Smooth muscle cell (in vitro differentiated cells): ENCODE measurements around the gene RBMXL3. TPM values are rescaled to one million over a fixed set of nuclear protein-coding genes. Genes with fewer than 3 reads are reported as not detected.
"Not testable (repeated sequence)": the region's sequence is repeated elsewhere in the genome, so short reads cannot be mapped to it uniquely, and the experiment has no call there.

ENCODE experiments used
- DNase-seq: peaks from one replicate; lab custom pipeline; 2025; ENCODE audit not compliant: unreplicated experiment; lab: John Stamatoyannopoulos, UW
- H2AFZ ChIP-seq: fragments of 200-600 bp; sonication (generic); 2 replicates; pipeline ENCODE4 v1.6.0; 2016; ENCODE audit warnings: antibody characterized with exemption, low read depth, mild to moderate bottlenecking
- H3F3A ChIP-seq: fragments of 200-600 bp; sonication (generic); 2 replicates; pipeline ENCODE4 v1.6.0; 2017; ENCODE audit warnings: antibody characterized with exemption, low read depth
- H3K27ac ChIP-seq: fragments of 200-600 bp; sonication (generic); 2 replicates; pipeline ENCODE4 v1.5.1; 2016; ENCODE audit warnings: low read depth, mild to moderate bottlenecking
- H3K27me3 ChIP-seq: fragments of 200-600 bp; sonication (generic); 2 replicates; pipeline ENCODE4 v1.6.1; 2016; ENCODE audit warnings: low read depth, mild to moderate bottlenecking
- H3K36me3 ChIP-seq: fragments of 200-600 bp; sonication (generic); 2 replicates; pipeline ENCODE4 v1.5.1; 2016; ENCODE audit warnings: low read depth
- H3K4me1 ChIP-seq: fragments of 200-600 bp; sonication (generic); 2 replicates; pipeline ENCODE4 v1.5.1; 2016; ENCODE audit warnings: low read depth
- H3K4me2 ChIP-seq: fragments of 200-600 bp; sonication (generic); 2 replicates; pipeline ENCODE4 v1.6.0; 2016; ENCODE audit warnings: mild to moderate bottlenecking
- H3K4me3 ChIP-seq: fragments of 200-600 bp; sonication (generic); 2 replicates; pipeline ENCODE4 v1.5.1; 2016; ENCODE audit warnings: mild to moderate bottlenecking
- H3K79me2 ChIP-seq: fragments of 200-600 bp; sonication (generic); 2 replicates; pipeline ENCODE4 v1.6.0; 2016; ENCODE audit warnings: low read depth, mild to moderate bottlenecking
- H3K9ac ChIP-seq: fragments of 200-600 bp; sonication (generic); 2 replicates; pipeline ENCODE4 v1.6.0; 2016; ENCODE audit warnings: low read depth
- H3K9me3 ChIP-seq: fragments of 200-600 bp; sonication (generic); replicated peaks from 2 replicates; pipeline ENCODE4 v1.5.1; 2016; ENCODE audit warnings: low read depth
- H4K20me1 ChIP-seq: fragments of 200-600 bp; sonication (generic); 2 replicates; pipeline ENCODE4 v1.6.0; 2016; ENCODE audit warnings: low read depth
- CTCF ChIP-seq: fragments of 200-600 bp; sonication (generic); IDR thresholded peaks from 2 replicates; pipeline ENCODE4 v1.5.1; 2017; ENCODE audit warnings: borderline replicate concordance, mild to moderate bottlenecking, antibody characterized with exemption; ENCODE audit not compliant: insufficient read depth, poor library complexity, severe bottlenecking
- WGBS: methylation state at CpG from one replicate; pipeline ENCODE4 v1.1.7; 2016; ENCODE audit warnings: low lambda C conversion rate; 5-methylcytosine and 5-hydroxymethylcytosine counted together
- polyA plus RNA-seq: library from polyadenylated mRNA; unstranded; fragments of >200 nt; fragmentation: Nextera tagmentation; extraction: Ambion mirVana; gene quantifications from 2 replicates; pipeline ENCODE4 v1.2.1, GENCODE V29; 2016
- total RNA-seq: library from RNA; depleted of rRNA; stranded (reverse); fragments of >200 nt; gene quantifications from 2 replicates; pipeline ENCODE4 v1.2.3, GENCODE V29; 2014

Gene RBMXL3
- total and polyA plus RNA-seq, 2 experiments from 2014 or later: not detected

GRCh38 chrX:115214605-115215004 lies 25.4 kb downstream of the RBMXL3 start:
- WGBS: 57% methylated on average over 3 of the region's 3 CpGs
- H2AFZ ChIP-seq: no peak overlapping the region
- H3K79me2 ChIP-seq: peaks cover 11% of the 10 kb centered on the region
- no peak overlapping the region for H3K4me2 ChIP-seq
- no peaks in the 10 kb centered on the region for H3K36me3 ChIP-seq
- H3K9me3 ChIP-seq: no peaks in the 10 kb centered on the region
- no peak overlapping the region for H3K4me3 ChIP-seq
- no peak overlapping the region for H3K27ac ChIP-seq
- no peak for TF ChIP-seq CTCF
- H3F3A ChIP-seq: no peaks in the 10 kb centered on the region
- no peaks in the 10 kb centered on the region for H3K27me3 ChIP-seq
- no peak for DNase-seq
- no peak overlapping the region for H3K9ac ChIP-seq
- peaks cover 17% of the 10 kb centered on the region for H4K20me1 ChIP-seq
- no peaks in the 10 kb centered on the region for H3K4me1 ChIP-seq

GRCh38 chrX:115217346-115217745 lies 28.1 kb downstream of the RBMXL3 start:
- DNase-seq, H3K36me3 ChIP-seq, H3K9me3 ChIP-seq, H3K9ac ChIP-seq, H3K27ac ChIP-seq, H3F3A ChIP-seq, H3K4me1 ChIP-seq, H2AFZ ChIP-seq, H3K27me3 ChIP-seq, H3K4me3 ChIP-seq, H3K4me2 ChIP-seq: not testable (repeated sequence)
- WGBS: 95% methylated on average over 4 of the region's 4 CpGs
- Histone ChIP-seq H4K20me1 (peaks cover 27% of the 10 kb centered on the region), H3K79me2 (peaks cover 24% of the 10 kb centered on the region)

GRCh38 chrX:115226929-115227328 lies 37.7 kb downstream of the RBMXL3 start:
- Histone ChIP-seq H3K79me2 (peaks cover 43% of the 10 kb centered on the region), H4K20me1 (peaks cover 35% of the 10 kb centered on the region), H2AFZ (no peak overlapping the region), H3F3A (no peaks in the 10 kb centered on the region), H3K36me3 (no peaks in the 10 kb centered on the region), H3K4me3 (no peak overlapping the region), H3K4me1 (peaks cover 5% of the 10 kb centered on the region), H3K9me3 (no peaks in the 10 kb centered on the region), H3K27me3 (no peaks in the 10 kb centered on the region), H3K4me2 (no peak overlapping the region), H3K27ac (no peak overlapping the region), H3K9ac (no peak overlapping the region)
- WGBS: 31% methylated on average over 1 of the region's 1 CpG
- TF ChIP-seq CTCF: peak; percentile 45
- DNase-seq: no peak

- no peak overlapping the region for H3K27ac ChIP-seq
- H3K27me3 ChIP-seq: no peaks in the 10 kb centered on the region
- no peak overlapping the region for H3K9ac ChIP-seq
- no peaks in the 10 kb centered on the region for H3K36me3 ChIP-seq
- WGBS: 65% methylated on average over 4 of the region's 4 CpGs
- H3K79me2 ChIP-seq: peaks cover 41% of the 10 kb centered on the region
- H3K4me1 ChIP-seq: peaks cover 16% of the 10 kb centered on the region
- H2AFZ ChIP-seq: no peak overlapping the region
- no peaks in the 10 kb centered on the region for H3F3A ChIP-seq
- DNase-seq: no peak
- no peak overlapping the region for H3K4me3 ChIP-seq
- no peak for TF ChIP-seq CTCF
- H4K20me1 ChIP-seq: peaks cover 26% of the 10 kb centered on the region
- no peak overlapping the region for H3K4me2 ChIP-seq
- no peaks in the 10 kb centered on the region for H3K9me3 ChIP-seq
Measured at GRCh38 chrX:115229337-115230003, 40.3 kb downstream of the RBMXL3 start.
